Panc1 (cell line): Measurements from ENCODE around the gene DKK1. TPM values are rescaled to one million over a fixed set of nuclear protein-coding genes. Genes with fewer than 3 reads are reported as not detected.
"Not testable (repeated sequence)": the region's sequence is repeated elsewhere in the genome, so short reads cannot be mapped to it uniquely, and the experiment has no call there.

Experiments
- ATAC-seq: fragments of 200-7000 bp; cut with Tn5 transposase; 2 replicates; pipeline ENCODE4 v1.9.1; 2020; ENCODE audit warnings: mild to moderate bottlenecking, moderate library complexity
- BruUV-seq: library from RNA; stranded (reverse); fragments of 400-500 nt; replicated peaks from 2 replicates; lab custom pipeline; 2021; lab: Mats Ljungman, UMichigan
- CTCF ChIA-PET: fragments of 300-600 bp; sonication (Branson Sonifier 250); formaldehyde crosslinking; loops from one replicate; lab custom pipeline; 2022; ENCODE audit warnings: antibody characterized with exemption; lab: Charles Lee
- POLR2A ChIA-PET: fragments of 300-600 bp; sonication (Branson Sonifier 250); formaldehyde crosslinking; loops from one replicate; lab custom pipeline; 2022; ENCODE audit warnings: antibody characterized with exemption; lab: Charles Lee
- DNase-seq: peaks from one replicate; pipeline ENCODE4 v3.0.0-alpha.2; 2010; ENCODE audit warnings: low read depth, low spot score
- H3K27ac ChIP-seq: 2 replicates; pipeline ENCODE4 v1.5.1; 2011; ENCODE audit warnings: mild to moderate bottlenecking, low read length, inconsistent platforms
- H3K27me3 ChIP-seq: fragments of 200-500 bp; sonication (Bioruptor generic); 2 replicates; pipeline ENCODE4 v1.6.0; 2014; ENCODE audit warnings: low read length, inconsistent platforms; ENCODE audit not compliant: control insufficient read depth, insufficient read depth
- H3K36me3 ChIP-seq: fragments of 200-500 bp; sonication (Bioruptor generic); 2 replicates; pipeline ENCODE4 v1.5.1; 2014; ENCODE audit warnings: inconsistent platforms, mild to moderate bottlenecking, low read length, moderate library complexity; ENCODE audit not compliant: control insufficient read depth, insufficient read depth
- H3K4me1 ChIP-seq: 2 replicates; pipeline ENCODE4 v1.5.1; 2011; ENCODE audit warnings: inconsistent platforms, mild to moderate bottlenecking, low read length, moderate library complexity; ENCODE audit not compliant: control insufficient read depth, insufficient read depth
- H3K4me3 ChIP-seq, 2 experiments: 2 replicates each; pipeline ENCODE4 v1.5.1; 2011 to 2012; ENCODE audit warnings: low read depth in 2 of 2, low read length in 2 of 2, mild to moderate bottlenecking in 2 of 2, inconsistent platforms in 1 of 2, moderate library complexity in 1 of 2
- H3K9me3 ChIP-seq: fragments of 200-500 bp; sonication (Bioruptor generic); 2 replicates; pipeline ENCODE4 v1.5.1; 2014; ENCODE audit warnings: low read depth, mild to moderate bottlenecking, inconsistent platforms, low read length, moderate library complexity; ENCODE audit not compliant: control insufficient read depth, insufficient read depth
- in situ Hi-C: cut with HindIII; loops from 2 replicates; pipeline ENCODE4 v1.10.0; 2016; ENCODE audit warnings: low sequenced_read_pairs, low pct_unique_long_range_greater_than_20kb
- intact Hi-C: fragments of 100-400 bp; cut with micrococcal nuclease; formaldehyde crosslinking; loops from one replicate; pipeline ENCODE4 v1.10.0; 2022; ENCODE audit not compliant: unreplicated experiment
- total RNA-seq: library from RNA; stranded (reverse); gene quantifications from one replicate; pipeline ENCODE4 v1.2.1, GENCODE V29; 2021; ENCODE audit not compliant: unreplicated experiment

DKK1 gene
- total RNA-seq, 1 experiment from 2014 or later, result 563 TPM

DNA sequence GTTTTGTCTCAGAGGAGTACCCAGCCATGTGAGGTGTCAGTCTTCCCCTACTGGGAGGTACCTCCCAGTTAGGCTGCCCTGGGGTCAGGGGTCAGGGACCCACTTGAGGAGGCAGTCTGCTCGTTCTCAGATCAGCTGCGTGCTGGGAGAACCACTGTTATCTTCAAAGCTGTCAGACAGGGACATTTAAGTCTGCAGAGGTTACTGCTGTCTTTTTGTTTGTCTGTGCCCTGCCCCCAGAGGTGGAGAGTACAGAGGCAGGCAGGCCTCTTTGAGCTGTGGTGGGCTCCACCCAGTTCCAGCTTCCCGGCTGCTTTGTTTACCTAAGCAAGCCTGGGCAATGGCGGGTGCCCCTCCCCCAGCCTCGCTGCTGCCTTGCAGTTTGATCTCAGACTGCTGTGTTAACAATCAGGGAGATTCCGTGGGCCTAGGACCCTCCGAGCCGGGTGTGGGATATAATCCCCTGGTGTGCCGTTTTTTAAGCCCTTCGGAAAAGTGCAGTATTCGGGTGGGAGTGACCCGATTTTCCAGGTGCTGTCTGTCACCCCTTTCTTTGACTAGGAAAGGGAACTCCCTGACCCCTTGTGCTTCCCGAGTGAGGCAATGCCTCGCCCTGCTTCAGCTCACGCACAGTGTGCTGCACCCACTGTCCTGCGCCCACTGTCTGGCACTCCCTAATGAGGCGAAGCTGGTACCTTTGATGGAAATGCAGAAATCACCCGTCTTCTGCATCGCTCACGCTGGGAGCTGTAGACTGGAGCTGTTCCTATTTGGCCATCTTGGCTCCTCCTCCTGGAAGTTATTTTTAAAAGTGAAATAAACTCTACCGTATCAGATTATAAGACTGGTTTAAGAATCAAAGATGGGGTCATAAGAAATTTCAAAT, 51.7 kb downstream of the DKK1 start:
- H3K27ac ChIP-seq, ATAC-seq, H3K9me3 ChIP-seq, H3K4me1 ChIP-seq, H3K36me3 ChIP-seq, in situ Hi-C loops, POLR2A ChIA-PET, H3K4me3 ChIP-seq, CTCF ChIA-PET, DNase-seq, H3K27me3 ChIP-seq, BruUV-seq, intact Hi-C loops: not testable (repeated sequence)
